Renal cortex interstitium (tissue), 11 donors: Measurements from ENCODE around the gene MIER2. TPM values are rescaled to one million over a fixed set of nuclear protein-coding genes. Genes with fewer than 3 reads are reported as not detected.
"Not testable (repeated sequence)": the region's sequence is repeated elsewhere in the genome, so short reads cannot be mapped to it uniquely, and the experiment has no call there.

Experiments used
- DNase-seq, 11 donors: peaks; one replicate each; pipeline ENCODE4 v3.0.0-alpha.2; 2013; ENCODE audit warnings: low read depth in 9 of 11, low spot score in 4 of 11; ENCODE audit errors: extremely low read depth in 1 of 11
- polyA plus RNA-seq, 3 donors: library from polyadenylated mRNA; unstranded; fragments of 120-200 nt; gene quantifications; one replicate each; pipeline ENCODE4 v1.2.1, GENCODE V29; 2013; ENCODE audit not compliant: insufficient read length in 3 of 3

MIER2 gene
- polyA plus RNA-seq, 3 donors: 24.7 to 31.1 (median 29.8) TPM

- DNase-seq: no peak
Measured at GRCh38 chr19:280541-281009, 64.0 kb downstream of the MIER2 start.

DNA sequence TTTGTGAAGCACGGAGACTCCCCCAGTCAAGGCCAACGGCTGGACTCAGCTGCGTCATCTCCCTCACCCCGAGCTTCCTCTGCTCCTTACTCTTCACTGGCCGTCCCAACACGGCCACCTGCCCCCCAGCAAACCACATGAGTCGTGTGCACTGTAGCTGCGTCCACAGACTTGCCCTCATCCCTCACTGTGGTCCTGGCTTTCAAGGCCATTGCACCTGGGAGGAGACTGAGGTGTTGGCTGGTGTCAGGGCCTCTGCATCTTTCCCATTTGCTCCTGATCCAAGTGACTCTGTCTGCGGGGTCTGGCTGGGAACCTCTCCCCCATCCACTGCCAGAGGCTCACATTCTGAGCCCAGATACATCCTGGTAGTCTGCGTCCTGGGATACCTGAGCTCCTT, 64.9 kb downstream of the MIER2 start:
- no peak for DNase-seq

GRCh38 chr19:279231-279630, 65.4 kb downstream of the MIER2 start:
- no peak for DNase-seq

DNA sequence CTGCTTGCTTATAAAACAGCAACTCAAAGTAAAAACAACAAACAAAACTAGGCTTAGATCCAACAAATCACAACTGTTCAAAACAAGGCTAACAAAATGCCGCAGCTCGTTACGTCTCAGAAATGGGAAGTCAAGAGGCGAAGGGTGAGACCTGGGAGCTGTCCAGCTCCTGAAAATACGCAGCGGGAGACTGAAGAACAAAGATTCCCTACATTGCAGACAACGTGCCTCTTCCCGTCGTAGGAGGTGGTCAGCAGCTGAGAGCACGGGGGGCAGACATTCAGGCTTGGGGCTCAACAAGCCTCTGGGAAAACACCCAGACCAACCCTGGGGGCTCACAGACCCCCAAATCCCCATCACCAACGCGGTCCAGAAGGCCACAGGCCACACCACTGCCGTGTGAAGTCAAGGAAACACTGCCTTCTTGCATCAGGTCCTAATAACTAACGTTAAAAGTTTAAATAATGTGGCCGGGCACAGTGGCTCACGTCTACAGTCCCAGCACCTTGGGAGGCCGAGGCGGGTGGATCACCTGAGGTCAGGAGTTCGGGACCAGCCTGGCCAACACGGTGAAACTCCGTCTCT, 66.9 kb downstream of the MIER2 start:
- DNase-seq: peak in 9 of 11 donors; percentile 53 to 77 (median 71)

GRCh38 chr19:277131-277530, 67.5 kb downstream of the MIER2 start:
- DNase-seq: no peak

GRCh38 chr19:275958-276646, 68.5 kb downstream of the MIER2 start:
- no peak for DNase-seq

DNA sequence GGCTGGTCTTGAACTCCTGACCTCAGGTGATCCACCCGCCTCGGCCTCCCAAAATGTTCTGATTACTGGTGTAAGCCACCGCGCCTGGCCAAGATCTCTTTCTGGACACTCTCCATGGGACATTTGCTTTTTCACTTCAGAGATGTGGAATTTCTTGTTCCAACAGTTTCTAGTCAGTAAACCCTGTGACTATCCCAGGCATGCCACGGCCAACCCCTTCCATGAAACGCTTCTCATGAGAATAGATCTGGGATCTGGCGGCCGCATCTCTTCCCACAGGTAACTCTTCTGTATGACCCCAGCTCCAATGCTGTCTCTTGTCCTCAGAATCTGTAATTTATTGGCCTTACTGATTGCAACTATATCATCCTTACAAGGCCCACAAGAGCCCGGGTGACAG, 69.6 kb downstream of the MIER2 start:
- DNase-seq: no peak

GRCh38 chr19:273393-273792, 71.2 kb downstream of the MIER2 start:
- no peak for DNase-seq

- no peak for DNase-seq
Measured at GRCh38 chr19:271856-272255, 72.7 kb downstream of the MIER2 start.

- DNase-seq: not testable (repeated sequence)
Measured at GRCh38 chr19:270766-271318, 73.8 kb downstream of the MIER2 start.

GRCh38 chr19:269241-269640, 75.4 kb downstream of the MIER2 start:
- no peak for DNase-seq

- no peak for DNase-seq
Measured at GRCh38 chr19:262125-262524, 82.5 kb downstream of the MIER2 start.

DNA sequence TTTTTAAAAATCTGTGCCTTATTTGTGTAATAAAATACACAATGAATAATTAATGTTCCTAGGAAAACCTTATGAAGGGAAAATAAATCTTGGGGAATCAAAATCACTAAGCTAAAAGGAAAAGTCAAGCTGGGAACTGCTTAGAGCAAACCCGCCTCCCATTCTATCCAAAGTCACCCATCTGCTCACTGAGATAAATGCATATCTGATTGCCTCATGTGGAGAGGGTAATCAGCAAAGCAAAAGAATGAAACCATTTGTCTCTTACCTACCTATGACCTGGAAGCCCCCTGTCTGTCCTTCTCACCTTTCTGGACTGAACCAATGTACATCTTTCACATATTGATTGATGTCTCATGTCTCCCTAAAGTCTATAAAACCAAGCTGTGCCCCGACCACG, 87.8 kb downstream of the MIER2 start:
- DNase-seq: not testable (repeated sequence)

Other genes starting within 250 kb of the MIER2 start
- gene OR4F17, start 237.7 kb downstream of the MIER2 start, polyA plus RNA-seq: not detected
- 1 to 10 TPM; 2.8 to 4.7 (median 3.0) TPM for gene PLPP2, start 53.4 kb downstream of the MIER2 start, polyA plus RNA-seq
- gene C2CD4C, start 64.4 kb upstream of the MIER2 start, polyA plus RNA-seq: 1 to 10 TPM; 2.0 to 3.9 (median 2.5) TPM
- gene SHC2, start 116.2 kb upstream of the MIER2 start, polyA plus RNA-seq: 10 to 100 TPM; 30.1 to 49.3 (median 33.1) TPM
- 1 to 10 TPM; 3.4 to 6.5 (median 3.6) TPM for gene MADCAM1, start 151.7 kb upstream of the MIER2 start, polyA plus RNA-seq
- gene TPGS1, start 162.7 kb upstream of the MIER2 start, polyA plus RNA-seq: 10 to 100 TPM in 2 of 3 donors, 1 to 10 TPM in 1; 4.0 to 17.3 (median 13.0) TPM
- gene CDC34, start 187.0 kb upstream of the MIER2 start, polyA plus RNA-seq: 10 to 100 TPM; 48.3 to 75.3 (median 61.7) TPM
- under 1 TPM in 2 of 3 donors, not detected in 1; 0.29 to 0.53 TPM for gene GZMM, start 199.3 kb upstream of the MIER2 start, polyA plus RNA-seq
- 100 to 1,000 TPM; 359 to 541 (median 496) TPM for gene BSG, start 227.8 kb upstream of the MIER2 start, polyA plus RNA-seq
- gene HCN2, start 245.1 kb upstream of the MIER2 start, polyA plus RNA-seq: under 1 TPM; 0.40 to 0.45 (median 0.42) TPM